HG03378 (cell line): ENCODE results near the gene TMOD2.

ENCODE experiments used
- ATAC-seq: cut with Tn5 transposase; IDR thresholded peaks from one replicate; pipeline ENCODE4 v1.9.1; 2021; ENCODE audit warnings: mild to moderate bottlenecking, moderate library complexity; ENCODE audit not compliant: unreplicated experiment

Gene TMOD2

DNA sequence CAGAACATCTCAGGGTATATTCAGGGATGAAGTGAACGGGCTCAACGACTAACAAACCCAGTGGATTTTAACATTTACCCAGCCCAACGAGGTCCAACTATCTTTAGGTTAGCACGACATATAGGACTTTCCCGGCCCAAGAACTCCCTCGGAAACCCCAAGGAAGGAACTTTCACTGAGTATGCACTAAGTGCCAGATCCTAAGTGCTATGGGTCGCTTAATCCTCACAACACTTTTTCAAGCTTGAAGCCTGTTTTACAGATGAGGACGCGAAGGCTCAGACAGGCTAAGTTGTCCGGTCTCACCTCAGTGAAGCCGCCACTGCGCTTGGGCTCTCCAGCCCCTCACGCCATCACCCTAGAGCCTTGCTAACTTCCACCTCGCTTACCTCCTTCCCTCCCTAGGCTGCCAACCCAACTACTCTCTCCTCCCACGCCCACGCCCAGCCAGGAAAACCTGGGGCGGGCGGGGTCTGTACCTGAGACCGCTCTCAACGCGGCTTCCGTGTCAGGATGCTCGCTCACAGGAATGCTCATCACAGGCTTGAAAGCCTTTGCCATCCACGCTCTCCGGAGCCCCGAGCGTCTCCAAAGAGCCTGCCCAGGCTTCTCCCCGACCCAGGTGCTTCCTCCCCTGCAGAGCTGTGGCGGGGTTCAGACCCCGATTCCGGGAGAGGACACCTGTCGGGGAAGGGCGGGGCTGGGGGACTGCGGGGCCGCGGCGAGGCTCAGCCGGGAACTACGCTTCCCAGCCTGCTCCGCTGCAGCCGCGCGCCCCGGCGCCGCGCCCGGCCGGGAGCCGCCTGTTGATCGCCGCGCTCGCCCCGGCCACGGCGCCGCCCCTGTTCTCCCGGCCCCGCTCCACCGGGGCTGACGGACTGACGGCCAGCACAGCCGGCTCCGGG lies at the start of gene TMOD2:
Gene TMOD2, plus strand, starts transcription at position 806 of the 905 bp plus-strand sequence. CDS start 14,845 bp downstream, outside the sequence.
- no peak for ATAC-seq

DNA sequence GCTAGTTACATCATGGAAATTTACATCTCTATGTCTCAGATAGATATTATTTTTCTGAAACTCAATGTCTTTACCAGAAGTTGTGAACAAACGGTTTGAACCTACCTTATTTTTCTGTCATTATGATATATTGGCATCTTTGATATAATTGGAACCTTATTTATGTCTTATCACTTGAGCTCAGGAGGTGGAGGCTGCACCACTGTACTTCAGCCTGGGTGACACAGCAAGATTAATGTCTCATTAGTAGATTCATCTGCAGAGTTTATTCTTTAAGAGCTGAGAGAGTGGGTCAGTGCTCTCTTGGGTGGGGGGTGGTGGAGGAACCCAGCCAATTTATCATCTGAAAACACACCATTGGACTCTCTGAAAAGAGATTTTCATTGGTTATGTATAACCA lies 48.7 kb upstream of the TMOD2 start:
- no peak for ATAC-seq

DNA sequence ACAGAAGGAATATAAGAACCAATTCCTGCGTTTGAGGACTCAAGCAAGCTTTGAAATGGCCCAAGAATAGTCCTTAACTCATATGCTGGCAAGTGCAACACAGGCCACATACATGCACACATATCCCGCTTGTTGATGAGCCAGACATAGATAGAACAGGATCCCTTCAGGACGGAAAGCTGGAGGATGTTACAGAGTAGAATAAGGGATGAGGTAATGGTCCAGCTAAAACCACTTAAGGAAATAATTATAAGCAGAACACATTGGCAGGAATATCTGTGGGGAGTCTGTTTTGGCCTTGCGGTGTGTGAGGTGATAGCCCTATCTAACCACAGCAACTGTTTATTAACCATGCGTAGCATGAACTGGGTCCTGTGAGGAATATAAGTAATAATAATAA lies 45.1 kb upstream of the TMOD2 start:
- no peak for ATAC-seq

DNA sequence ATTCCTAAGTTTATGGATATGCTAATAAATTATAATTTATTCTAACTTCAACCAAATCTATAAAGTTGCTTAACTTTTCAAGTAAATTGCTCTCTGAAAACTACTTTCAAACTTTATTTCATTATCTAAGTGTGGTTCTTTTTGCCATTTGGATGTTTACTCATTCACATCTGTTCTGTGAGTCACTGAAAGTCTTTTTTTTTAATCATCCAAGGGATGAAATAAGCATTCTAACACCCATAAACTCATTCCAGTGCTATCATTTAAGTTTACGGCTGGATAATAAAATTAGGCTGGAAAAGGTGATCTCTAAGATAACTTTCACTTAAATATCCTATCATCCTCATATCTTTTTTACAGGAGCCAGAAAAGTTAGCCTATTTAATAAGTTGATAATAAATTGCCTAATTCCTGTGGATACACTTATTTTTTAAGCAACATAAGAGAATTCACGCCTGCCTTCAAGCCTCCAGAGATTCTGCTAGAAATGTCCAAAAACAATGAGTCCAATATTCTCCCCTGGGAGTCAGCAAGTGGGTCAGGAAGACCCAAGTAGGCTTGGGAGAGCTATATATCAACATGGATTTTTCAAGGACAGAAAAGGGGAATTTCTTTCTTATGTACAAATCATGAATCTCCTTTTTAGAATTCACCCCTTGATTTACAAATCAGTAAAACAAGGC lies 44.3 kb upstream of the TMOD2 start:
- no peak for ATAC-seq

DNA sequence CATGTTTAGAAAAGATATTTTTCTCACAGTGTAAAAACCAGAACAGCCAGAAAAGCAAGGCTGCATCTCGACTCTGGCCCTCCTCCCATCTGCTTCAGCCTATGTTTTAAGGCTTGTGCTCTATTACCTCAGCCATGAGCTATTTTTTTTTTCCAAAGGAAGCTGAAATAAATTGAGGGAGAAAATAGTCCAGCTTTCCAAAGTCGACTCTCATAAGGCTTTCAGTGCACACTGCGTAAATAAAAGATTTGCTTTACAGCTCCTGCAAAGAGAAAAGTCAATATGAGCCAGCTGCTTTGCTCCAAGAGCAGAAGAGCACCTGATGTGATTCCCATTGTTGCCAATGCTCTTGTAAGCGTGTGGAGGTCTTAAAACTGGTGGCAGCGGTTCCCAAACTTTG lies 43.4 kb upstream of the TMOD2 start:
- no peak for ATAC-seq

DNA sequence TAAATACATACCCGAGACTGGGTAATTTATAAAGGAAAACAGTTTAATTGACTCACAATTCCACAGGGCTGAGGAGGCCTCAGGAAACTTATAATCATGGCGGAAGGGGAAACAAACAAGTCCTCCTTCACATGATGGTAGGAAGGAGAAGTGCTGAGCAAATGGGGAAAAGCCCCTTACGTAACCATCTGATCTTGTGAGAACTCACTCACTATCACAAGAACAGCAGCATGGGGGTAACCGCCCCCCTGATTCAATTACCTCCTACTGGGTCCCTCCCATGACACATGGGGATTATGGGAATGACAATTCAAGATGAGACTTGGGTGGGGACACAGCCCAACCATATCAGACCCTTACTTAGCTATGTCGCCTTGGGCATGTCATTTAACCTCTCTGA lies 42.4 kb upstream of the TMOD2 start:
- ATAC-seq = no peak

DNA sequence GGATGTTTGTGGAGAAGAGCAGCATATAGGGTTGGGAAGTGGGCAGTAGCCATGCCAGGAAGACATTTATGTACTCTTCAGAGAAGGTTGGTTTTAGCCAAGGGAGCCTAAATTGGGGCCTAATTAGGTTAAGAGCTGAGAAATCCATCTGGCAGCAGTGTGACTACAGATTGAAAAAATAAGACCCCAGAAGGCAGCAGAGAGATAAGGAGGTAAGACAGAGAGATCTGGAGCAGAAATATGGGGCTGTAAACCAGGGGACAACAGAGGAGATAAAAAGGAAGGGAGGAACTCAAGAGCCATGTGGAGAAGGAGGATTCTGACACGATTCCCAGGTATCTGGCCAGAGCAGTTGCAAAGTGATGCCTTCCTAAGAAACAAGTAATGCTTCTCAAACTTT lies 37.2 kb upstream of the TMOD2 start:
- no peak for ATAC-seq

DNA sequence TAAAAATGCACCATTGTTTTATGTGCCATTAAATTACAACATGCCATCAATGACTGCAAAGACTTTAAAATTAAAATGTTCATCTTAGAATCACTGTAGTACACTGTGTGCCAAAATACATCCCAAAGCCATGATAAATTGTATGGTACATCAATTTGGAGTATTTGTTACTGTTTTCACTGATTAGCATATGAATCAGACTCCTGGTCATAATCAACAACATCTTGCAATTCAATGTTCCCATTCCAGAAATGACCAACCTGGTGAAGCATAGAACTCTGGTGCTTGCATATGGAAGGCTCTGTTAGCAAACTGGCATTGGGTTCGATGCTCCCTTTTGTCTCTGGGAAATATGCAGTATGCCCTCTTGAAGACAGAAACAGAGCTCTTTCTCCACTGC lies 36.5 kb upstream of the TMOD2 start:
- ATAC-seq = no peak

DNA sequence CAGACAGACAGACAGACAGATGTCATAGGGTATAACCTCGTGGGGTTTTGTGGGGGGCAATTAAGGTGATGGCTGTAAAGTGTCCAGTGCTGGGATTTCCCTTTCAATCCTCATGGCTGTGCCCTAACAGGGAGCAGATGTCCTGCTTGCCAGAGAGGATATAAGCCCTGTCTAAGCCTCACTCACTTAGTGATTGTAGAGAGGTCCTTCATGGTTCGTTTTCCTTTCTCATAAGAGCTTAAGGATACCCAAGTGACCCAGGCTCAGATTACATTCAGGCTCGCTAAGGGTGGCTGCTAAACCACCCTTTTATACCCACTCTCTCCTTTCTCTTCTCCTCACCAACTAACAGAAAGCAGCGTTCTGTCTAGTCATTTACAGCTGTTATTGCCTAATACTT lies 33.2 kb upstream of the TMOD2 start:
- no peak for ATAC-seq

DNA sequence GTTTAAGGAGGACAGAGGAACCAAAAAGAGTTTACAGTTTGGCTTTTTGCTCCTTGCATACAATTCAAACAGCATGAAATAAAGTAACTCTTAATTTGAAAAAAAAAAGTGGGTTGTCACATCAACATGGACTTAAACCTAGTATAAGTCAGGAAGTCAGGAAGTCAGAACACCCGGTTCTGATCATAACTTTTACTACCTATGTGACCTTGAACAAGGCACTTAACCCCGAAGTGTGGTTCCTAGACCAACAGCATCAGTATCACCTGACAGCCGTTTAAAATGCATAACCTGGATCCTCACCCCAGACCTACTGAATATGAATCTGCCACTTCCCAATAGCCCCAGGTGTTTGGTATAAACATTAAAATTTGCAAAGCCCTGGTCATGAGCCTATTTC lies 32.7 kb upstream of the TMOD2 start:
- no peak for ATAC-seq

DNA sequence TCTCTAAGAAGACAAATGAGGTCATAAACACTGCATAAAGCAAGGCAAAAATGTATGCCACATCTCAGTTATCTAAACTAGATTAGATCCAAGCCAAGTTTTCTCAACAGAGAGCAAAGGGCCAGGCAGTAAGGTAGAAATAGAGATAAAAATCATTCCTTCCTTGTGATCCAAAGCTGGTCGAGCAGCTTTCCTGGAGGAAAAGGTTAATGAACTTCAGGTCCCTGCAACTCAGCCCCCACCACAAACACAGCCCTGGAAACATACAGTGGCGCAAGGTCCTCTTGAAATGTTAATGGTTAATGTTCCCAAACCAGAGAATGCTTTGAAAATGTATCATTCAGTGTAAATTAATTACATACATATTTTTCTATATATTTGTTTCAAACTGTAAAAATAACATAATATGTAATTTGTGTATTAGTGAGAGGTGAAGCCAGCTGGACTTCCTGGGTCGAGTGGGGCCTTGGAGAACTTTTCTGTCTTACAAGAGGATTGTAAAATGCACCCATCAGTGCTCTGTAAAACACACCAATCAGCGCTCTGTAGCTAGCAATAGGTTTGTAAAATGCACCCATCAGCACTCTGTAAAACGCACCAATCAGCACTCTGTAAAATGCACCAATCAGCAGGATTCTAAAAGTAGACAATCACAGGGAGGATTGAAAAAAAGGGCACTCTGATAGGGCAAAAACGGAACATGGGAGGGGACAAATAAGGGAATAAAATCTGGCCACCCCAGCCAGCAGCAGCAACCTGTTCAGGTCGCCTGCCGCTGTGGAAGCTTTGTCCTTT lies 31.0 kb upstream of the TMOD2 start:
- ATAC-seq = no peak

DNA sequence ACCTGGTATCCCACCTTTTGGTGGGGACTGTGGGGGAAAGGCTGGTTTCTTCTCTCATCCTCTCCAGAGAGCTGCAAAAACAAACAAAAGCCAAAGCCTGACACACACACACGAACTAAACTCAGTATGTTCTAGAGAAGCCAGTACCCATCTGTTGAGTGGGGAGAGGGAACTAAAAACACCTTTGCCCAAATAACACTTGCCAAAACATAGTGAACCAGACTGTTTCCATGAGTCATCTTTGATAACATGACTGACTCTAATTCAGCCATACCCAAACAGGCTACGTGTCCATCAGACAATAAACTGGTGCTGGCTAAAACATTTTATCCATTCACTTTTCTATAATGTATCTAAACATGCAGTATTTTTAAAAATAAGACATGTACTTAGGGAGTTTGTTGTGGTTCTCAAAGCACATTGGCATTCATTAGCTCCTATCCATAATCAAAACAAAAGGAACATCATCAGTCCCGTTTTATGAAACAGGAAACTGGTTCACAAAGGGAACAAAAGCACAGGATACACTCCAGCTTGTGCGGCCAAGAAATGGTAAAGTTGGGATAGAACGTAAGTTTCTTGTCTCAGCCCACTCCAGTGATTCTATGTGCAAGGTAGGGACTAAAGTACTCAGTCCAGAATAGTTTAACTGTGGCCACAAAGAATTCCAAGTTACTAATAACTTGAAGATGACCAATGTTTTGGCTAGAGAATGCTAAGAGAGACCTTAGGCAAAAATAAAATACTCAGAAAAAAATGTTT lies 30.0 kb upstream of the TMOD2 start:
- ATAC-seq = no peak

DNA sequence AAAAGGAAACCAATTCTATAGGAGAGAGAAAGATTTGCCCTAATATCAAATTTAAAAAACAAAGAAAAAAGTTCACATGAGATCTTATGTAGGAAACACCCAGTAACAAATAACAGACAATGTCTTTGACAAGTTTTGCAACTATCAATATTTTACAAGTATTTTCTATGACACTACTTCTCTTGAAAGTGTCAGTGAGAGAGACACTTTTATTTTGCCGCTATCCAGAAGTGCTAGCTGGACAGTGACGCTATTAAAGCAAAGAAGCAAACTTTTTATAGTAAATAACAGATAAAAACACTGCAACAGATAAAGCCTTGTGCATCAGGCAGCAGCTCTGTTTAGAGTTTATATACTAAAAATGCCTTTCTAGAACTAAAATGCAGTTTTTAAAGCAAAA lies 27.2 kb upstream of the TMOD2 start:
- no peak for ATAC-seq

DNA sequence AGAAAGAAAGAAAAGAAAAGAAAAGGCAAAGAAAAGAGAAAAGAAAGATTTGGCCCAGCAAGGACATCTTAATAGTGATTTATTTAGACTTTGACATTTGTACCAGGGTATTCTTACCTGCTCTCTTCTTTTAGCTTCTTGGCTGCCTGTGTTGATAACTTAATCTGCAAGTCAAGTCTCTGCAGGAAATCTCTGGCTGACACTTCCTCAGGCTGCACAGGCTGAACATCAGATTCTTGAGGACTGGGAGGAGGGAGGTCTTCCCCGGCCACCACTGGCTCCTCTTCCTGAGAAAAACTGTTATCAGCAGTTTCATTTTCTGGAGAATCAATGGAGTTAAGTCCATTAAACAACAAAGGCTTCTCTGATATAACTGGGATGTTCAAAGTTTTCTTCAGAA lies 26.7 kb upstream of the TMOD2 start:
- no peak for ATAC-seq

DNA sequence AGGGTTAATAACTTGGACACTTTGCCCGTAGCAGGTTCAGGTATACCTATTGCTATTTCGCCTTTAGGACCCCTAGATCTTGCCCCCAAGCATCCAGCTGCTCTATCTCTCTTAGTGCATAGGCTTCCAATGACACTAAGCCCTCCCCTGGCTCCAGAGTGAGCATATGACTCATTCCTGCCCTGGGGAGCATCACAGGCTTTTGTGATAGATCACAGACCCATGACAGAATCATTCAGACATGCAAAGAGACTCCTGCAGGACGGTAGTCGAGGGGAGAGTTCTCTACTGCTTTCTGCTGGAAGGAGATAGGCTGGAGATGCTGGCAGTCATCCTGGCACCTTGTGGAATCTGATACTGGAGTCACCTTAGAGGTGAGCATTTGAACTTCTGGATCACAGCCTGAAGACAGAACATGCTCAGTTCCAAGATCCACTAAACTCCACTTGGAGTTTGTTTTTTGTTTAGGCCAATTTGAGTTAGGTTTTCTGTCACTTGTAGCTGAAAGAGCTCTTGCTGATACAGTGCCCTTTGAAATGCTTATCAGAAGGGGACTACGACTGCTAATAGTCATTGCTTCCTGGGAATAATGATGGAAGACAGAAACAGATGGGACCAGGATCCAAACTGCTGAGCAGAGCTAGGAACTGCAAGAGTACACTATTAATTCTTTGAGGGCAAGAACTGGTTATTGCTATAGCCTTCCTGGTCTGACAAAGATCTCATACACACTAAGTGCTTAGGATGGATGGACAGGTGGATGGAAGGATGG lies 24.9 kb upstream of the TMOD2 start:
- ATAC-seq = peak; percentile 85

DNA sequence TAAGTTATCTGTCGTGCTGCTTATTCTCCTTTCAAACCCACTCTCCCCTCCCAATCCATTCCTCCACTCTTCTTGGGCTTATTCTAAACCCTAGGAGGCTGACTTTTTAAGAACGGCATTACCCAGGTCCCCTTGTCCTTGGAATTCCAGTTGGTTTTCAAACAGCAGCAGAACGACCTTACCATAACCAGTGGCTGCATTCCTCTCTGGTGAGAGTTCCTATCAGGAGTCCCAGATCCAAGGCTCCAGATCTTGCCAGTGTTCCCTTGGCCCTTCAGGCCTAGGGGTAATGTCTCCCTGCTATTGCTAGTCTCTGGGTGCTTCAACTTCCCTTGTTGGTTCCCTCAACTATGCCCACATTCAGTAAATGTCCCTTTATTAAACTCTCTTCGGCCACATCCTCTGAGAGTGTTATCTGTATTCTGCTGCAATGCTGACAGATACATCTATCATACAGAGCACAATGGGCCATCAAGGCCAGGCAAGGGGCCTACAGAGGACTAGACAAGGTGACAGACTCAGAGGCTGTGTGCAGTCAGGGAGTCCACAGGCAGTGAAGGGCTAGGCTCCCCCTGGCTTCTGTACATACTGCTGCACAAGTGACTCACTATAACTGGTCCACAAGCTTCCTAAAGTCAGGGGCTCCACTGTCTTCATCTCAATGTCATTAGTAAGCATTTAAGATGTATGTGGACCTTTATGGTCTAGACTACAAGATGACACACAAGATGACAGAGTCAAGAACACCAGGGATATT lies 24.1 kb upstream of the TMOD2 start:
- ATAC-seq = no peak

DNA sequence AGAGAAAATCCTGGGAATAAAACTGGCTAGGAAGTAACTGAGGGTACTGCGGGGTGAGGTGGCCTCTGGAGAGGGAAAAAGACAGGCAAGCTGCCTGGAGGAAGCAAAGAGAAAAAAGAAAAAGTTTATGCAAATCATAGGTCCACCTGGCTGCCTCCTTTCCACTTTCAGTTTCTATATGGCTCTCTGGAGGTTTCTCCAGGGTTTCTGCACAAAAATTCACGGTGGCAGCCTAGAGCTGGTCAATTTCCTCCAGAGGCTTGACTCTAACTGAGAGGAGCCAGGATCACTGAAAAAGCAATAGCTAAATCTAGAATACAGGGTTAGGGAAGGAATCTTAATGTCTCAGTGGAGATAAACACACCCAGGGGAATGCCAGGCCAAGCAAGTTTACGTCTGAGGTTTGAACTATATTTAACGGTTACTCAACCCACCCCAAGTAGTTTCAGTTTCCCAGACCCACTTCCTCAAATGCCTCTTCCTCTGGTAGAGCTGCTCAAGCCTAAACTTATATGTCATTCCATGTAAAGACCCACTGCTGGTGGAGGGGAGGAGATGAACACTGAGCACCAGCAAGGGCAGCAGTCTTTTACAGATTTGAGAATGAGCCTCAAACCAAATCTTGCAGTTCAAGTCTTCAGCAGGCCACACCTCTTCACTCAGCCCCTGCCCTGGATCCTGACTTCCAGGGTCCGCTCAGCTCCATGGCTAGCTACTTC lies 19.7 kb upstream of the TMOD2 start:
- peak; percentile 69 for ATAC-seq

DNA sequence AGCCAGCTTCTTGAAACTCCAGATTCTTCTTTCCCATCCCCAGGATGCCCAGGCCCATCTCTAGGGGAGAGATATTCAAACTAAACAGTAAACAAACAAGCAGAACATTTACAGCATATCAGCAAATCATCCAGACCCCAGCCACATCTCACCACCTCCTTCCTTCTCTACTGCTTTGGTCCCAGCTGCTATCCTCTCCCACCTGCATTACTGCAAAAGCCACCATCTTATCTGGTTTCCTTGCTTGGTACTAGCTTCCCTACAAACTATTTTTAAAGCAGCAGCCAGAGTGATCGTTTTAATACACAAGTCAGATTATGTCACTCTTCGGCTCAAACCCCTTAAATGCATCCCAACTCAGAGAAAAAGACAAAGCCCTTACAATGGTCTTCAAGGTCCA lies 18.8 kb upstream of the TMOD2 start:
- ATAC-seq = no peak
